ENCODE data around the gene NCCRP1. TPM values are rescaled to one million over a fixed set of nuclear protein-coding genes. Genes with fewer than 3 reads are reported as not detected.

Gene NCCRP1, protein sequence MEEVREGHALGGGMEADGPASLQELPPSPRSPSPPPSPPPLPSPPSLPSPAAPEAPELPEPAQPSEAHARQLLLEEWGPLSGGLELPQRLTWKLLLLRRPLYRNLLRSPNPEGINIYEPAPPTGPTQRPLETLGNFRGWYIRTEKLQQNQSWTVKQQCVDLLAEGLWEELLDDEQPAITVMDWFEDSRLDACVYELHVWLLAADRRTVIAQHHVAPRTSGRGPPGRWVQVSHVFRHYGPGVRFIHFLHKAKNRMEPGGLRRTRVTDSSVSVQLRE
- total RNA-seq: not detected in 2 replicates

GRCh38 chr19:39196860-39197562, at the start of gene NCCRP1:
TSS of gene NCCRP1 (plus strand) at chr19:39196964. CDS start at chr19:39196983, 19 bp downstream.

DNA sequence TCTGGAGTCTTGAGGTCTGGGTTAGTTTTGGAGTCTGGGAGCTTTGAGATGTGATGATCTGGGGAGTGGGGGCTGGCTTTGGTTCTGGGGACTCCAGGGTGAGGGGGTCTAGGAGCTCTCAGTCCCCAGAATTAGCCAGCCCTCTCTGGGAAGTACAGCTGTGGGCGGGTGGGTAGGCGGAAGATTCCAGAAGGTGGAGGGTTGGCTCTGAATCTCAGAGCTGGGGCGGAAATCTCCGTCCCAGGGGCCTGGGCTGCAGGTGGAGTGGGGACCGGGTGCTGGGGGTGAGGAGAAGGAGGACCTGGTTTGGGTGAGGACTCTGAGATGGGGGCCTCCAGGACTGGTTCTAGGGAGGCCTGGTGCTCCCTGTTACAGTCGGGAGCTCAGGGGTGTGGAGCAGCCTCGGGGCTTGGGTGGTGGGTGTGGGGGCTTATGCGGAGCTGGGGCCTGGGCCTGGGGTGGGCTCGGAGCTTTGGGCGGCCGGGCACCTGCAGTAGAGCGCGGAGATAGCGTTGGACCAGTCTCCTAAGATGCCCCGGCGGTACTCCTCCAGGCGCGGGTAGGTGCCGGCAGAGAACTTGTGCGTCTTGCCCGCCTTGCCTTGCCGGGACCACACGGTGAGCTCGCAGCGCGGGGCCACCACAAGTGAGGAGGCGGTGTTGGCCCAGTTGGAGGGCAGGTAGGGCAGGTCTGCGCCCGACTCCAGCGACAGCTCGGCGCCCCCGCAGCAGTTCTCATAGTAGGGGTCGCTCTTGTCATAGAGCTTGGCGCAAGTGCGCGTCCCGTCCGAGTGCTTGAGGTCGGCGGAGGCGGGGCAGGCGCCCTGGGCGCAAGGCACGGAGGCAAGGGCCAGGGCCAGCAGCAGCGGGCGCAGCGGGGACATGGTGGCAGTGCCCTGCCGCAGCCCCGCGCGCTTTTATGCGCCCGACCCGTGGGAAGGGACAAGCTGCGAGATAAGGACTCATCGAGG, 6.9 kb downstream of the NCCRP1 start, which contains the start of gene SYCN:
Gene SYCN, minus strand, starts transcription at position 892 of the 970 bp plus-strand sequence. Its CDS starts 9 bp downstream, at position 883.

DNA sequence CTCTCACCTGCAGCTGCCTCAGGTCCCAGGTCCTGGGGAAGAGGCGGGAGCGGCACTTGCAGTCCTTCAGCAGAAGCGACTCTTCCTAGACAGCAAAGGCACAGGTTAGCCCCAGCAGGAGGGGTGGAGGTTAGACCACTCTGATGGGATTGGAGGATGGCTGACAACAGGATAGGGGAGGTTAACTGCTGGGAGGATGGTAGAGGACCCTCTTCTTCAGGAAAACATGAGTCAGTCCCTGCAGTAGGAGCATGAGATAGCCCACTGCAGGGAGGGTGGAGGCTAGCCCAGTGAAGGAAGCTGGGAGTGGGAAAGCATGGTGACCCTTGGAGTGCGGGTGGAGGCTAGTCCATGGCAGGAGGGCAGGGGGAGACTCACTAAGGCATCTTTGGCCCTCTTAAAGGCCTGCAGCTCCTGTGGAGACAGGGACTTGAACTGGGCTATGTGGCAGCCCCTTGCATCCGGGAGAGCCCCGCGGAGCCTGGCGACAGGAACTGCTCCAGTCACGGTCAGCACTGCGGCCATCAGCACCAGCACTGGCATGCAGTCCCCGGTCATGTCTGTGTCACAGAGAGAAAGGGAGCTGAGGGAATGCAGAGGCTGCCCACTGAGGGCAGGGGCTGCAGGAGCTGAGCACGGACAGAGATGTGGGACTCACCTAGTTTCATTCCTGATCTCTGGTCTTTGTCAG, 47.8 kb downstream of the NCCRP1 start, which contains the start of gene IFNL3:
Gene IFNL3, minus strand, starts transcription at position 597 of the 691 bp plus-strand sequence. Its CDS starts 39 bp downstream, at position 558.

GRCh38 chr19:39248806-39249205, 52.0 kb downstream of the NCCRP1 start, which contains the start of gene IFNL4:
TSS of gene IFNL4 (minus strand) at chr19:39248856.

Other genes with a start within 250 kb of the NCCRP1 start
- gene FBXO17, start 221.2 kb upstream of the NCCRP1 start, total RNA-seq: 13.8 and 24.1 TPM in 2 replicates
- gene FBXO27, start 164.4 kb upstream of the NCCRP1 start, total RNA-seq: 3.3 and 3.7 TPM in 2 replicates
- not detected in 2 replicates for gene ACP7, start 112.6 kb upstream of the NCCRP1 start, total RNA-seq
- 10.3 and 14.6 TPM in 2 replicates for gene PAK4, start 71.2 kb upstream of the NCCRP1 start, total RNA-seq
- gene SYCN, start 7.3 kb downstream of the NCCRP1 start, total RNA-seq: not detected in 2 replicates
- not detected in 2 replicates for gene IFNL3, start 48.0 kb downstream of the NCCRP1 start, total RNA-seq
- gene IFNL4, start 51.9 kb downstream of the NCCRP1 start, total RNA-seq: not detected in 2 replicates
- not detected in 2 replicates for gene IFNL2, start 71.4 kb downstream of the NCCRP1 start, total RNA-seq
- not detected in 2 replicates for gene IFNL1, start 99.4 kb downstream of the NCCRP1 start, total RNA-seq
- gene LRFN1, start 123.9 kb downstream of the NCCRP1 start, total RNA-seq: under 0.01 TPM in 1 of 2 replicates, not detected in the other
- 1.4 TPM in 1 of 2 replicates, not detected in the other for gene GMFG, start 139.1 kb downstream of the NCCRP1 start, total RNA-seq
- gene SAMD4B, start 145.5 kb downstream of the NCCRP1 start, total RNA-seq: 67.8 and 80.2 TPM in 2 replicates
- 35.0 and 38.4 TPM in 2 replicates for gene PAF1, start 194.1 kb downstream of the NCCRP1 start, total RNA-seq
- gene MED29, start 194.4 kb downstream of the NCCRP1 start, total RNA-seq: 21.0 and 25.1 TPM in 2 replicates
- gene ZFP36, start 209.9 kb downstream of the NCCRP1 start, total RNA-seq: 4.6 and 6.4 TPM in 2 replicates
- 12.5 and 35.9 TPM in 2 replicates for gene PLEKHG2, start 215.7 kb downstream of the NCCRP1 start, total RNA-seq
- 117 and 211 TPM in 2 replicates for gene RPS16, start 239.0 kb downstream of the NCCRP1 start, total RNA-seq
- 97.6 and 122 TPM in 2 replicates for gene SUPT5H, start 248.6 kb downstream of the NCCRP1 start, total RNA-seq

Measured in placental pericyte (primary cell).